SK-N-MC (cell line): ENCODE results near the gene GALNTL6.

Experiments used
- DNase-seq: peaks from one replicate; pipeline ENCODE4 v3.0.0-alpha.2; 2011; ENCODE audit warnings: low read depth, low spot score
- H3K27ac ChIP-seq: fragments of 200-600 bp; sonication (generic); 2 replicates; pipeline ENCODE4 v1.5.1; 2016; ENCODE audit warnings: mixed run types
- H3K36me3 ChIP-seq: fragments of 200-600 bp; sonication (generic); 2 replicates; pipeline ENCODE4 v1.6.1; 2017; ENCODE audit warnings: antibody characterized with exemption, low read length, mixed read lengths; ENCODE audit not compliant: insufficient read depth
- H3K4me3 ChIP-seq: fragments of 200-600 bp; sonication (generic); 2 replicates; pipeline ENCODE4 v1.5.1; 2016
- H3K9ac ChIP-seq: fragments of 200-600 bp; sonication (generic); 2 replicates; pipeline ENCODE4 v1.8.0; 2017; ENCODE audit warnings: mixed run types, mixed read lengths; ENCODE audit not compliant: insufficient read length
- H3K9me3 ChIP-seq: fragments of 200-600 bp; sonication (generic); 2 replicates; pipeline ENCODE4 v1.6.1; 2017; ENCODE audit warnings: low read depth, mild to moderate bottlenecking, antibody characterized with exemption, low read length, moderate library complexity, mixed read lengths
- EZH2 ChIP-seq: fragments of 200-600 bp; sonication (generic); IDR thresholded peaks from one replicate; pipeline ENCODE4 v1.6.1; 2017; ENCODE audit warnings: antibody characterized with exemption
- FOXP2 ChIP-seq: optimal IDR thresholded peaks from 2 replicates; pipeline ENCODE3; 2011; ENCODE audit warnings: mild to moderate bottlenecking, moderate library complexity; ENCODE audit not compliant: insufficient read depth; ENCODE audit errors: extremely low read length, control extremely low read depth
- POLR2AphosphoS5 ChIP-seq: IDR thresholded peaks from 2 replicates; pipeline ENCODE4 v1.6.1; 2012; ENCODE audit warnings: mild to moderate bottlenecking, low read depth, low read length, borderline replicate concordance

The GALNTL6 gene

GRCh38 chr4:172515266-172515879, 702.2 kb downstream of the GALNTL6 start:
- no peak for DNase-seq
- TF ChIP-seq POLR2AphosphoS5 (no peak), EZH2 (no peak), FOXP2 (no peak)
- H3K36me3 ChIP-seq = no peaks in the 10 kb centered on the region
- H3K27ac ChIP-seq = no peak overlapping the region
- H3K9me3 ChIP-seq = no peaks in the 10 kb centered on the region
- no peak overlapping the region for H3K9ac ChIP-seq
- no peak overlapping the region for H3K4me3 ChIP-seq

GRCh38 chr4:172517391-172517790, 704.2 kb downstream of the GALNTL6 start:
- H3K4me3 ChIP-seq = no peak overlapping the region
- H3K9me3 ChIP-seq = no peaks in the 10 kb centered on the region
- DNase-seq = no peak
- no peak overlapping the region for H3K9ac ChIP-seq
- TF ChIP-seq POLR2AphosphoS5 = no peak
- no peak for TF ChIP-seq EZH2
- TF ChIP-seq FOXP2 = no peak
- H3K36me3 ChIP-seq = no peaks in the 10 kb centered on the region
- no peak overlapping the region for H3K27ac ChIP-seq

- no peaks in the 10 kb centered on the region for H3K9me3 ChIP-seq
- no peaks in the 10 kb centered on the region for H3K36me3 ChIP-seq
- no peak overlapping the region for H3K9ac ChIP-seq
- TF ChIP-seq FOXP2 = no peak
- TF ChIP-seq POLR2AphosphoS5 = no peak
- TF ChIP-seq EZH2 = no peak
- no peak for DNase-seq
- H3K27ac ChIP-seq = 0 out of 2 replicates have a peak overlapping the region, but pooled peaks have one; percentile 2
- 0 out of 2 replicates have a peak overlapping the region, but pooled peaks have one; percentile 24 for H3K4me3 ChIP-seq
These were observed 708.0 kb downstream of the GALNTL6 start for GRCh38 chr4:172521248-172521647.

GRCh38 chr4:172521680-172522079, 708.5 kb downstream of the GALNTL6 start:
- Histone ChIP-seq H3K27ac (0 out of 2 replicates have a peak overlapping the region, but pooled peaks have one; percentile 2), H3K4me3 (no peak overlapping the region), H3K36me3 (no peaks in the 10 kb centered on the region), H3K9me3 (no peaks in the 10 kb centered on the region), H3K9ac (no peak overlapping the region)
- TF ChIP-seq POLR2AphosphoS5 = no peak
- TF ChIP-seq FOXP2 = no peak
- TF ChIP-seq EZH2 = no peak
- DNase-seq = no peak

GRCh38 chr4:172543249-172543648, 730.0 kb downstream of the GALNTL6 start:
- H3K36me3 ChIP-seq = no peaks in the 10 kb centered on the region
- H3K9ac ChIP-seq = no peak overlapping the region
- no peak for DNase-seq
- no peaks in the 10 kb centered on the region for H3K9me3 ChIP-seq
- H3K4me3 ChIP-seq = no peak overlapping the region
- TF ChIP-seq FOXP2 = no peak
- TF ChIP-seq EZH2 = no peak
- no peak for TF ChIP-seq POLR2AphosphoS5
- H3K27ac ChIP-seq = no peak overlapping the region

- Histone ChIP-seq H3K36me3 (no peaks in the 10 kb centered on the region), H3K4me3 (no peak overlapping the region), H3K9me3 (no peaks in the 10 kb centered on the region), H3K9ac (no peak overlapping the region), H3K27ac (no peak overlapping the region)
- no peak for TF ChIP-seq EZH2
- no peak for TF ChIP-seq POLR2AphosphoS5
- no peak for TF ChIP-seq FOXP2
- DNase-seq = no peak
These were observed 733.6 kb downstream of the GALNTL6 start for GRCh38 chr4:172546782-172547181.

- no peak for DNase-seq
- Histone ChIP-seq H3K9ac (no peak overlapping the region), H3K9me3 (no peaks in the 10 kb centered on the region), H3K36me3 (no peaks in the 10 kb centered on the region), H3K27ac (no peak overlapping the region), H3K4me3 (no peak overlapping the region)
- TF ChIP-seq FOXP2 = no peak
- TF ChIP-seq EZH2 = no peak
- no peak for TF ChIP-seq POLR2AphosphoS5
These were observed 734.5 kb downstream of the GALNTL6 start for GRCh38 chr4:172547724-172548123.

GRCh38 chr4:172553216-172553615, 740.0 kb downstream of the GALNTL6 start:
- Histone ChIP-seq H3K9ac (no peak overlapping the region), H3K4me3 (no peak overlapping the region), H3K27ac (no peak overlapping the region), H3K9me3 (no peaks in the 10 kb centered on the region), H3K36me3 (no peaks in the 10 kb centered on the region)
- no peak for DNase-seq
- no peak for TF ChIP-seq FOXP2
- no peak for TF ChIP-seq POLR2AphosphoS5
- no peak for TF ChIP-seq EZH2

- Histone ChIP-seq H3K36me3 (no peaks in the 10 kb centered on the region), H3K9ac (no peak overlapping the region), H3K4me3 (no peak overlapping the region), H3K9me3 (no peaks in the 10 kb centered on the region), H3K27ac (no peak overlapping the region)
- DNase-seq = no peak
- no peak for TF ChIP-seq EZH2
These were observed 741.4 kb downstream of the GALNTL6 start for GRCh38 chr4:172554588-172554987.
